Mucosa of descending colon (tissue), 3 donors: ENCODE measurements around the gene IGSF8. TPM values are rescaled to one million over a fixed set of nuclear protein-coding genes. Genes with fewer than 3 reads are reported as not detected.

Experiments
- ATAC-seq: fragments of 200-7000 bp; cut with Tn5 transposase; one replicate; pipeline ENCODE4 v1.9.1; 2020; ENCODE audit warnings: mild to moderate bottlenecking, moderate library complexity
- DNase-seq, 3 donors: peaks; one replicate each; pipeline ENCODE4 v3.0.0-alpha.2; 2020
- H3K36me3 ChIP-seq: fragments of 200-600 bp; one replicate; pipeline ENCODE4 v1.8.0; 2021; ENCODE audit warnings: low read depth, mild to moderate bottlenecking
- H3K4me1 ChIP-seq: fragments of 200-600 bp; one replicate; pipeline ENCODE4 v1.8.0; 2021; ENCODE audit warnings: low read depth, mild to moderate bottlenecking
- H3K4me3 ChIP-seq: fragments of 200-600 bp; one replicate; pipeline ENCODE4 v1.8.0; 2021; ENCODE audit warnings: mild to moderate bottlenecking
- H3K9me3 ChIP-seq: fragments of 200-600 bp; one replicate; pipeline ENCODE4 v1.8.0; 2021; ENCODE audit warnings: mild to moderate bottlenecking
- intact Hi-C, 2 donors: fragments of 100-400 bp; cut with DNase I in 1 of 2; cut with micrococcal nuclease in 1 of 2; formaldehyde crosslinking; loops; one replicate each; pipeline versions ENCODE4 v1.11.0 to v1.11.1; 2022; cut with DNase I, micrococcal nuclease
- total RNA-seq, 3 donors: library from RNA; stranded (reverse); fragmentation: NEBNext Ultra II Directional in 2 of 3; extraction: Animal tissue kit (Norgen Biotek cat#: 25700) in 2 of 3; gene quantifications; one replicate each; pipeline versions ENCODE4 v1.2.1 to v1.2.4, GENCODE V29; 2021 to 2023
- TF ChIP-seq, protein P1 (sequence below): fragments of 200-600 bp; IDR thresholded peaks from one replicate; pipeline ENCODE4 v1.8.0; 2022; ENCODE audit warnings: antibody characterized with exemption, mild to moderate bottlenecking
- donor health status: DM: no; HTN: no; CAD: no; lungs with moderate emphysema.
- donor health status: DM: no; HTN: no; CAD: no.
- donor health status: DM: no; HTN: yes; CAD: no.

IGSF8 gene
- total RNA-seq, 3 donors from 2014 or later: 38.3 to 65.0 (median 39.1) TPM

DNA sequence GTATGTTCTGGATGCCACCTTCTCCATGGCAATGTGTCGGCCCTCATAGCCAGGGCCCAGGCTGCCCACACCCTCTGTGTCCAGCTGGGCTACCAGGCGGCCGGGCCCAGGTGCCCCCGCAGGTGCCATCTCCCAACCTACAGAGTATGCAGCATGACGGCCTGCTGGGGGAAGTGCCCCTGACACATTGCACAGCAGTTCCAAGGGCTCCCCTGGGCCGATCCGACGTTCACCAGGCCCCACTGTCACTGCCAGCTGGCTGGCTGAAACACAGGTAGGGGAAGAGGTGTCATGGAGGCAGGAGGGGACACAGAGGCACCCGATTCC lies 5.4 kb downstream of the IGSF8 start:
- TF ChIP-seq, protein P1, sequence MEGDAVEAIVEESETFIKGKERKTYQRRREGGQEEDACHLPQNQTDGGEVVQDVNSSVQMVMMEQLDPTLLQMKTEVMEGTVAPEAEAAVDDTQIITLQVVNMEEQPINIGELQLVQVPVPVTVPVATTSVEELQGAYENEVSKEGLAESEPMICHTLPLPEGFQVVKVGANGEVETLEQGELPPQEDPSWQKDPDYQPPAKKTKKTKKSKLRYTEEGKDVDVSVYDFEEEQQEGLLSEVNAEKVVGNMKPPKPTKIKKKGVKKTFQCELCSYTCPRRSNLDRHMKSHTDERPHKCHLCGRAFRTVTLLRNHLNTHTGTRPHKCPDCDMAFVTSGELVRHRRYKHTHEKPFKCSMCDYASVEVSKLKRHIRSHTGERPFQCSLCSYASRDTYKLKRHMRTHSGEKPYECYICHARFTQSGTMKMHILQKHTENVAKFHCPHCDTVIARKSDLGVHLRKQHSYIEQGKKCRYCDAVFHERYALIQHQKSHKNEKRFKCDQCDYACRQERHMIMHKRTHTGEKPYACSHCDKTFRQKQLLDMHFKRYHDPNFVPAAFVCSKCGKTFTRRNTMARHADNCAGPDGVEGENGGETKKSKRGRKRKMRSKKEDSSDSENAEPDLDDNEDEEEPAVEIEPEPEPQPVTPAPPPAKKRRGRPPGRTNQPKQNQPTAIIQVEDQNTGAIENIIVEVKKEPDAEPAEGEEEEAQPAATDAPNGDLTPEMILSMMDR: no peak
- Histone ChIP-seq H3K36me3 (no peaks in the 10 kb centered on the region), H3K9me3 (no peaks in the 10 kb centered on the region), H3K4me1 (peaks cover 45% of the 10 kb centered on the region), H3K4me3 (no peak overlapping the region)
- ATAC-seq (no peak), DNase-seq (no peak)
- intact Hi-C loops: no loop called here

DNA sequence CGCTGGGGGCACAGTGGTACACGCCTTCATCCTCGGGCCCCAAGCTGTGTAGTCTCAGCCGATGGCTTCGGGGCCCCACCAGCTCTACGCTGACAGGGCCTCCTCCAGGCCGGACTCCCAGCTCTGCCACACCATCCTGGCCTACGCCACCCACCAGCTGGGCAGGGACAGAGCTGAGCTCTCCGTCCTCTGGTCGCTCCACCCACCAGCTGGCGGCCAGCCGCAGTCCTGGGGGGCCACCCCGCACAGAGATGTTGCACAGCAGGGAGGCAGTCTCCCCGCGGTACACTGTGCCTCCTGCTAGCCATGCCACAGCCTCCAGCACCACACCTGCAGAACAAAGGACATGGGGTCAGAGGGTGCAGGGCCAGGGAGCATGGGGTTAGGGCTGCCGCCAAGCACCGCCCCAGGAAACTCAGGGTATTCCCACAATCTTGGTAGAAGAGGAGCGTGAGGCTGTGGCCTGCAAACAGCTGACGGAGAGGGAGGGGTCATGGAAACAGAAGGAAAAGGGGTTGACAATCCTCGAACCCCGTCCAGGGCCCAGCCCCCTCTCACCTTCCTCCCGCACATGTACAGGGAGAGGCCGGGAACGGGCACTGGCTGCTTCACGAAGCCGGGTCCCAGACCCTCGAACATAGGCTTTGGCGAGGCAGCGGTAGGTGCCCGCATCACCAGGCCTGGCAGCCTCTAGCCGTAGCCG lies 5.9 kb downstream of the IGSF8 start:
- no peaks in the 10 kb centered on the region for H3K9me3 ChIP-seq
- H3K36me3 ChIP-seq: no peaks in the 10 kb centered on the region
- intact Hi-C loops: no loop called here
- no peak for ATAC-seq
- TF ChIP-seq, protein P1: no peak
- peaks cover 41% of the 10 kb centered on the region for H3K4me1 ChIP-seq
- H3K4me3 ChIP-seq: no peak overlapping the region
- DNase-seq: peak in 1 of 3 donors; percentile 29

DNA sequence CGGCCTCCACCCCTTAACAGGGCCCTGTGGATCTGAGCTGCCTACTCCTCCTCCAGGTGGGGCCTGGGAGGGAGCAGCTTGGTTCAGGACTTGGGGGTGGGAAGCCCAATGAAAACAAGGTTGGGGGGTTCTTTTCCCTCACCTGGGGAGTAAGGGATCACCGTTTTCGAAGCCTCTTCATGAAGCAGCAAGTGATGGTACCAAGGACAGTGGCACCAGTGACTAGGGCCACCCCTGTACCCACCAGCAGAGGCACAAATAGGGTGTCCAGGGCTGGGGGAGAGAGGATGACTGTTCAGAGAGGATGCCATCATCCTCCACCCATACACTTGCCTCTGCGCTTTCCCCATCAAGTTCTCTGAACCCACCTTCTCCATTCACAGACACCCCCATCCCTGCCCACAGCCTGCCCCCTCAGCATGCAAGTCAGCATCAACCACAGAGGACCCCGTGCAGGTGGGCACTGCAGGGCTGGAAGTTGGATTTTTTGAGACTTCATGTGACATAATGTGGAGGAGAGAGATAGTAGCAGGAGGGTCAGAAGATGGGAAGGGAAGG lies 6.7 kb downstream of the IGSF8 start:
- intact Hi-C loops: no loop called here
- no peak for DNase-seq
- no peaks in the 10 kb centered on the region for H3K9me3 ChIP-seq
- no peak for ATAC-seq
- H3K4me3 ChIP-seq: no peak overlapping the region
- peaks cover 33% of the 10 kb centered on the region for H3K4me1 ChIP-seq
- TF ChIP-seq, protein P1: no peak
- H3K36me3 ChIP-seq: no peaks in the 10 kb centered on the region

DNA sequence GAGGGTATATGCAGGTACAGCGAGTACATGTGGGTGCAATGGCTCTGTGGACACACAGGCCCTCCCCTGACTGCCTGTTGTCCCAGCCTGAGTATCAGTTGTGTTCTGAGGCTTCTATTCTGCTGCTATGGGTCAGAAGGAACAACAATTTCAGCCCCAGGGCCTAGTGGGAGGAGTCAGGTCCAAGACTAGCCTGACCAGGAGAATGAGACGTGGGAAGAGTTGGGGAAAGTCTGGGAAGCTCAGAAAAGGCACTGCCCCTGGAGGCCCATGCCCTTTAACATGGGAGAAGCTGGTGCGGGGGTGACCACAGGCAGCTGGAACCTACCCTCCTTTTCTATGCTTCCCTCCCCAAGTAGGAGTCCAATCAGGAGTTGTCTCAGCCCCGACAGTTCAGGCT lies 7.7 kb downstream of the IGSF8 start:
- Histone ChIP-seq H3K36me3 (no peaks in the 10 kb centered on the region), H3K4me1 (peaks cover 23% of the 10 kb centered on the region), H3K4me3 (no peak overlapping the region), H3K9me3 (no peaks in the 10 kb centered on the region)
- intact Hi-C loops: no loop called here
- ATAC-seq (no peak), DNase-seq (no peak)
- TF ChIP-seq, protein P1: no peak

DNA sequence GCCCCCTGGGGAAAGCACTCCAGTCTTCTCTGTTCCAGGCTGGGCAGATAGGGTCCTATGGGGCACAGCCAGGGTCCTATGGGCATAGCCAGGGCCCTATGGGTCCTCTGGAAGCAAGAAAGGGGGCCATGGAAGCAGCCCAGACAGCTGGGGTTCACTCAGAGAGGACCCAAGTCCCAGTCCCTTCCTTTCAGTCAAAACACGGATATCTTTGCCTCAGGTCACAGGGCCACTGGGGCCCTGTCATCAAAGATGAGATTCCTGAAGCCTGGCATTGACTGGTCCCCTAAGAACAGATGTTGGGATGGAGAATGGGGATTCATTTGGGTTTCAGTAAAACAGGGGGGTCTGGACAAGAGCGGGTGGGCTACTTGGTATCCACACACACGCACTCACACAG lies 8.5 kb downstream of the IGSF8 start:
- Histone ChIP-seq H3K4me1 (peaks cover 15% of the 10 kb centered on the region), H3K4me3 (no peak overlapping the region), H3K9me3 (no peaks in the 10 kb centered on the region), H3K36me3 (no peaks in the 10 kb centered on the region)
- TF ChIP-seq, protein P1: no peak
- ATAC-seq: no peak
- intact Hi-C loops: no loop called here
- no peak for DNase-seq
